Urinary bladder (tissue), 4 donors: ENCODE measurements around the gene PLCL2. TPM values are rescaled to one million over a fixed set of nuclear protein-coding genes. Genes with fewer than 3 reads are reported as not detected.

Experiments
- DNase-seq: peaks from one replicate; pipeline ENCODE4 v3.0.0-alpha.2; 2015; ENCODE audit errors: extremely low spot score
- H3K27ac ChIP-seq: one replicate; pipeline ENCODE4 v1.5.1; 2013; ENCODE audit warnings: low read depth, mild to moderate bottlenecking, moderate library complexity
- H3K36me3 ChIP-seq: one replicate; pipeline ENCODE4 v1.6.1; 2013; ENCODE audit warnings: mild to moderate bottlenecking, moderate library complexity; ENCODE audit not compliant: insufficient read depth
- H3K4me1 ChIP-seq: one replicate; pipeline ENCODE4 v1.6.1; 2013; ENCODE audit warnings: mild to moderate bottlenecking, moderate library complexity; ENCODE audit not compliant: insufficient read depth
- H3K4me3 ChIP-seq: one replicate; pipeline ENCODE4 v1.5.1; 2013; ENCODE audit warnings: low read depth, low read length
- WGBS: extraction: QIAGEN DNeasy Blood & Tissue Kit; methylation state at CpG from one replicate; pipeline ENCODE4 v1.1.7; 2013; 5-methylcytosine and 5-hydroxymethylcytosine counted together
- polyA plus RNA-seq: library from polyadenylated mRNA; stranded (reverse); fragments of 200-250 nt; gene quantifications from one replicate; pipeline ENCODE4 v1.2.3, GENCODE V29; 2013
- total RNA-seq: library from RNA; depleted of rRNA; stranded (reverse); fragments of >200 nt; gene quantifications from one replicate; pipeline ENCODE4 v1.2.3, GENCODE V29; 2014
- donor health status: healthy with polysubstance abuse.
- donor health status: healthy.

Gene PLCL2
- total and polyA plus RNA-seq, 2 donors = 2.7 to 23.0 TPM

DNA sequence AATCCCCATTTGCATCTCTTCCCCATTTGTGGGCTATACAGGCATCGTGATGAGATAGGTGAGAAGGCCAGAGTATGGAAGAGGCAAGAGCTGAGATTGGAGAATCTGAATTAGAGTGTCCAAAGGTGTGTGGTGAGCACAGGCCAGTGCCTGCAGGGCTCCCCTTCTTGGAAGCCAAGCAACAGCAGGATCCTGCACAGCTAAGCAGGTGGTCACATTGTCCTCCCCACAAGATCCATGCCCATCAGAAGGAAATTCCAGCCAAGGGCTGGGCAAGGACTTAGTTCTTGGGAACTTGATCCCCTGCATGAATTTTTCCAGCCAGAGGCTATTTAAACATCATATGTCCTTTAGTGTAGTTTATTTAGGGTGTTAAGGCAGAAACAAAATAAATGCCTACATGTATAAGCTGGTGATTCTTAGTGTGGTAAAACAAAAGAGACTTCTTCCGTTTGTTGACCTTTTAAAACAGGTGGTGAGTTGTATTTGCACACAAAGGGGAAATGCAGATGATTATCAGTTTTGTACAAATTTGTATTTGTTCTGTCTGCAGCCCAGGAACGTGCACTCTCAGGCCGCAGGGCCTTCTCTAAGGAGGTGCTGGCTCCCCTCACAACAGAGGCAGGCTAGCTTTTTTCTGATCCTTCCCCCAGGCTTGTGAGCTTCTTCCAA is 110.2 kb downstream of the PLCL2 start:
- H3K4me1 ChIP-seq = no peaks in the 10 kb centered on the region
- no peak overlapping the region for H3K4me3 ChIP-seq
- no peak overlapping the region for H3K27ac ChIP-seq
- H3K36me3 ChIP-seq = no peaks in the 10 kb centered on the region
- no peak for DNase-seq
- 78% methylated on average over 4 of the region's 4 CpGs for WGBS

DNA sequence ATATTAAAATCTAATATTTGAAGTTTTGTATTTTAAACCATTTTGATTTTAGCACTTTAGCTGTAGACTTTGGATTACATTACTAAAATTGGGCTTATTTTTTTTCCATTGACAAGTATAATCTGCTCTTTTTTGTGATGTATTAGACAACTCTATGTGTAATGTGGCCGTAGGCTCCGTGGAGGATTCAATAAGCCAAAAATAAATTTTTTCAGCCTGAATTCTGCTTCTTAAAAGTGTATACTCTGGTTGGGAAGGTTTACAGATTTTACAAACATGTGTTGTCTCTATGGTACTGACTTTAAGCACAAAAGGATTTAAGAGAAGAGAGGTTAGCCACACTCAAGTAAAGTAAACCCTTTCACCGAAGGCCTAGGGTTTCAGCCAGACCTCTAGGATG is 110.8 kb downstream of the PLCL2 start:
- Histone ChIP-seq H3K4me1 (no peaks in the 10 kb centered on the region), H3K36me3 (no peaks in the 10 kb centered on the region), H3K27ac (no peak overlapping the region), H3K4me3 (no peak overlapping the region)
- DNase-seq = no peak
- WGBS = 94% methylated on average over 3 of the region's 3 CpGs

DNA sequence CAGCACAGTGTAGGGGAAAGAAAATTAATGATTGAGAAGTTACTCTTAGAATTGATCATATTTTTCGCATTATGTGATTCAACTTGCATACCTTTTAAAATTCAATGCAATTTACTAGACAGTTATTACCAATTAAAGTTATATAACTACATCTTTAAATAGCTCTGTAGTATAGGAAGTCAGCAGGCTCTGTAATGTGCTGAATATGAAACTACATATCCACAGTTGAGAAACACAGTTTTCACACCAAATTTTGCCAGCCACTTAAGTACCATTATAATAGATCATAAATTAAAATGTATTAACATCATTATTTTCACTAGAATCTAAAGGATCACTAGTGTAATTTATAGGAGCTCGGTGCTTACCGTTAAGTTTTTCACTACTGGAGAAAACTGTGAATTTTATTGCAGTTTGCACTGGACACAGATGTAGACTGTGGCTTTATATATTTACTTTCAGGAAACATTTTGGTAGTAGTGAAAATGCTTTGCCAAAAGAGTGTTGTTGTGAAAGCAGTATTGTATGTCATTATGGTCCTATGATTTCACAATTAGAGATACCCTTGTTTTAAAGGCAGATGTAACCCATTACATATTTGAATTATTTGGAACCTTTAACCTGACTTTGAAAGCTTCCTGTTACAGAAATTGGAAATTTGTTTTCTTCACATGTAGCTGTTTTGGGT is 113.6 kb downstream of the PLCL2 start:
- Histone ChIP-seq H3K27ac (no peak overlapping the region), H3K36me3 (no peaks in the 10 kb centered on the region), H3K4me1 (no peaks in the 10 kb centered on the region), H3K4me3 (no peak overlapping the region)
- WGBS = 61% methylated on average over 3 of the region's 3 CpGs
- no peak for DNase-seq

DNA sequence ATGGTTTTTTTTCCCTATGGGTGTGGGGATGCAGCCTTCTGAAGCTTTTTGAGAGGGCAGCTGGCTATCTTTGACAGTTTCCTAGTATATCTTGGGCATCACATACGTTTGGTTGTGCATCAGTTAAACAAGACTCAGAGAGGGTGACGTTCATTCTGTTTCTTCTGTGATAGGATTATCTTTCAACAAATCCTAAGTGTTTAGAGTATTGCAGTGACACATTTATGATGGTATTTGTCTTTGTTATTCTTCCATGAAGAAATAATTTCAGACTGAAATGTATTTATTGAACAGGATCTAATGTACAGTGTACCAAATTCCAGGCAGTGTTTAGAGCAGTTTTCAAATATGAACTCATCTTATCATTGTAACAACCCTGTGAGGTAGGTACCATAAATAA is 114.4 kb downstream of the PLCL2 start:
- H3K36me3 ChIP-seq = no peaks in the 10 kb centered on the region
- no peak overlapping the region for H3K27ac ChIP-seq
- WGBS = 37% methylated on average over 2 of the region's 2 CpGs
- no peaks in the 10 kb centered on the region for H3K4me1 ChIP-seq
- H3K4me3 ChIP-seq = no peak overlapping the region
- no peak for DNase-seq

DNA sequence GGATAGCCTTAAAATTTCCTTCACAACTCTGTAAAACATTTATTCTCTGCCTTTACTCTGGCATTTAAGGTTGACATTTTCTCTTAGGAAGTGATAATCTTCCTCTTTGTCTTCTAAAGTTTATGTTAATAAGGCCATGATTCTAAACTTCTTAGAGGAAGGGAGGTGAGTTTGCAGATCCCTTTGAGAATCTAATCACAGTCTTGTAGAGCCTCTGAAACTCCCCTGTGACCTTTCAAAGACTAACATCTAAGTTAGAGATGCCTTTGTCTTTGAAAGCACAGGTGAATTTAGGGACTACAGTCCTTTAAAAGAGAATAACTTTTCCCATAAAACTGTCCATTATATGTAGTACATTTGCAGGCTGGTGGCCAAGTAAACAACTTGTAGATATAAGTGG is 115.1 kb downstream of the PLCL2 start:
- no peak for DNase-seq

DNA sequence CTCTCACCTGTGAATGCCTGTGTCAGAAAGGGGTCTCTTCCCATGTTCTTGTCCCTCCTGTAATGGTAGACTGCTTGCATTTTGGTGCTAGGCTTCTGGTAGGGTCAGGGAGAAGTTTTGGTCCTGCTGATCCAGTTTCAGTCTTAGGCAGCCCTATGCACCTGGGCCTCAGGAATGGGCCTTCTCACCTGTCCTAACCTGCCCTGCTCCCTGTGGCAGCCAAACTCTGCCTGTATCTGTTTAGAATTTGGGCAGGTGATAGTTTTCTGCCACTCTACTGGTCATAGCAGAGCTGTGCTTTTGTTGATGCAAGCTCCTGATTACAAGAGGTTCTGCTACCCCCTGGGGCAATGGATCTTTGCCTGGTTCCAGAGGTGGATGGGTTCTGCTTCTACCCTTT is 118.7 kb downstream of the PLCL2 start:
- Histone ChIP-seq H3K4me3 (no peak overlapping the region), H3K36me3 (no peaks in the 10 kb centered on the region), H3K27ac (no peak overlapping the region), H3K4me1 (no peaks in the 10 kb centered on the region)
- no peak for DNase-seq

More for the DNA sequence above, 115.1 kb downstream of the PLCL2 start:
- Histone ChIP-seq H3K4me3 (no peak overlapping the region), H3K4me1 (no peaks in the 10 kb centered on the region), H3K27ac (no peak overlapping the region), H3K36me3 (no peaks in the 10 kb centered on the region)

DNA sequence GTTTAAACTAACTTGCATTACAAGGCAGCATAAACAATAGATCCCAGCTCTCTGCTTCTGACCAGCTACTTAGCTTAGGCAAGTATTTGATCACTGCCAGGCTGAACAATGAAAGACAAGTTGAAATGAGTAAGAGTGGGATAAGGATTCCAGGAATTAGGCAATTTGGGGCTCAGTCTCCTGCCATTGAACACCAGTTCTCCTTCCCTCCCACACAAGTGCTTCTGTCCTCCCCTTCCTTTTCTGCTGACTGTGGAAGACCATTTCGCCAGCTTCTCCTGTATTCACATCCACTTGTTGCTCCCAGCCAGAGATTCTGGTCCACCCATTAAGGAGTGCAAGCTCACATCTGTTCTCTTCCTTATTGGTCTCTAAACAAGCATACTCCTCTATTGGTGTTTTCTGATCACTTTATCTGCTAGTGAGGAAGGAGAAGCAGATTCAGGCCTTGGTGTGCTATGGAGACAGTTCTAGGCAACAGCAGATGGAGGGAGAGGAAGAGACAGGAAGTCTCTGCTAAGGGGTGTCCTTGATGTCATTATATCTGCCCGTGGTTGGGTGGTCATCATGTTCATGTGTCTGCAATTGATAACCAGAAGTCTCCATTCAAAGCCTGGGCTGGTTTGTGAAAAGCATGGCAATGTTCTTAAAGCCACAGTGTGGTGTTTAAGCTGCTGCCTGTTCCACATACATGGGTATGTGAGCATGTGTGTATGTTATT is 121.5 kb downstream of the PLCL2 start:
- H3K4me1 ChIP-seq = no peaks in the 10 kb centered on the region
- H3K36me3 ChIP-seq = no peaks in the 10 kb centered on the region
- no peak overlapping the region for H3K27ac ChIP-seq
- DNase-seq = no peak
- H3K4me3 ChIP-seq = no peak overlapping the region
- WGBS = 54% methylated on average over 2 of the region's 2 CpGs

DNA sequence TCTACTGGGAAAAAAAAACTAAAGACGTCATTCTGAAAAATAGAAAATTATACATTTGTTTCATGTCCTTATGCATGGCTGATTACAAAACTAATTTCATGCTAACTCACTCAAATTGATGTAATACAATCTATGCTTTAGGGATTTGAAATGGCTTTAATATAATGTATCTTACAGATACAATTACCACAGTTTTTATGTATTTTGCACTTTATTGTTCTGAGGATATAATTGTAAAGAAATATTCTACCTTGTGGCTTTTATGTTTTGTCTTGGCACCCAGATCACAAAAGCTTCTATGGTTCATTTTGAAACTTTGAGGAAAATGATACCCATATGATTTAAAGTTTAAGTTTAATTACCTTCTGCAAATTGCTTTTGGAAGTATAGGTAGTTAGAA is 122.5 kb downstream of the PLCL2 start:
- 91% methylated on average over 1 of the region's 1 CpG for WGBS

DNA sequence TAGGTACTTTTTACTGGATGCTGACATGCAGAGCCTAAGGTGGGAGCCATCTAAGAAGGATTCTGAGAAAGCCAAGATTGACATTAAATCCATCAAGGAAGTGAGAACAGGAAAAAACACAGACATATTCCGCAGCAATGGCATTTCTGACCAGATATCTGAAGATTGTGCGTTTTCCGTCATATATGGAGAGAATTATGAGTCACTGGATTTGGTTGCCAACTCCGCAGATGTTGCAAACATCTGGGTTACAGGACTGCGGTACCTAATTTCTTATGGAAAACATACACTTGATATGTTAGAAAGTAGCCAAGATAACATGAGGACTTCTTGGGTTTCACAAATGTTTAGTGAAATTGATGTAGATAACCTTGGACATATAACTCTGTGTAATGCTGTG is 125.1 kb downstream of the PLCL2 start:
- no peaks in the 10 kb centered on the region for H3K36me3 ChIP-seq
- WGBS = 88% methylated on average over 5 of the region's 5 CpGs
- no peak overlapping the region for H3K4me3 ChIP-seq
- no peaks in the 10 kb centered on the region for H3K4me1 ChIP-seq
- no peak for DNase-seq
- no peak overlapping the region for H3K27ac ChIP-seq

More for the DNA sequence above, 122.5 kb downstream of the PLCL2 start:
- no peak for DNase-seq
- Histone ChIP-seq H3K27ac (no peak overlapping the region), H3K4me3 (no peak overlapping the region), H3K4me1 (no peaks in the 10 kb centered on the region), H3K36me3 (no peaks in the 10 kb centered on the region)

DNA sequence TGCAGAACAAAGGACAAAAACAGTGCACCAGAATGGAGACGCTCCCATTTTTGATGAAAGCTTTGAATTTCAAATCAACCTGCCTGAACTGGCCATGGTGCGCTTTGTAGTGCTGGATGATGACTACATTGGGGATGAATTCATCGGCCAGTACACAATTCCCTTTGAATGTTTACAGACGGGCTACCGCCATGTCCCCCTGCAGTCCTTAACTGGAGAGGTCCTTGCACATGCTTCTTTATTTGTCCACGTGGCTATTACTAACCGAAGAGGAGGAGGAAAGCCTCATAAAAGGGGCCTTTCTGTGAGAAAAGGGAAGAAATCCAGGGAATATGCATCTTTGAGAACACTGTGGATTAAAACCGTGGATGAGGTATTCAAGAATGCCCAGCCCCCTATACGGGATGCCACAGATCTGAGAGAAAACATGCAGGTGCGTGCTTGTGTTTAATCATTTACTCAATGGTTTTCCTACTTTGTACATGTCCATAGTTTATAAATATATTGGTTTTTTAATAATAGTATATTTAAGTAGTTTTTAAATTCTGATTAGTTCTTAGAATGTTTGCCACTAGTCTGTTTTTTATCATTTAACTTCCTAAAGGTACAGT is 127.1 kb downstream of the PLCL2 start:
- Histone ChIP-seq H3K36me3 (no peaks in the 10 kb centered on the region), H3K4me1 (no peaks in the 10 kb centered on the region), H3K4me3 (no peak overlapping the region), H3K27ac (no peak overlapping the region)
- 84% methylated on average over 10 of the region's 10 CpGs for WGBS
- DNase-seq = no peak

DNA sequence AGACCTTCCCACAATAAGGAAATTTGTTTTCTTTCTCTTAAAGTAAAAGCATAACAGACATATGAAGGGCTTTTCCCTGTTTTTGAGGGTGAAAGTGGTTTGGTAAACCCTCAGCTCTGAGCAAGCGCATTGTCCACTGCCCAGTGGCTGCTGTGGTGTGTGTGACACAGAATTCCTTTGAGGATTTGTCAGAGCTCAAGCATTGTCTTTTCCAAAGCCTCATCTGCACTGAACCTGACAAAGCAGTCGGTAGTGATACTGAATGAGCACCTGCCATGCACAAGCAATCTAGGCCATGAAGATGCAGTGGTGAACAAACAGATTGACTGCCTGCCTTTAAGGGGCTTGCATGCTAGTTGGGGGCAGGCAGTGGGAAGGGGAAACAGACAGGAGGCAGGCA is 128.3 kb downstream of the PLCL2 start:
- no peak overlapping the region for H3K4me3 ChIP-seq
- no peaks in the 10 kb centered on the region for H3K4me1 ChIP-seq
- H3K27ac ChIP-seq = no peak overlapping the region
- no peak for DNase-seq
- H3K36me3 ChIP-seq = no peaks in the 10 kb centered on the region
- 91% methylated on average over 2 of the region's 2 CpGs for WGBS

DNA sequence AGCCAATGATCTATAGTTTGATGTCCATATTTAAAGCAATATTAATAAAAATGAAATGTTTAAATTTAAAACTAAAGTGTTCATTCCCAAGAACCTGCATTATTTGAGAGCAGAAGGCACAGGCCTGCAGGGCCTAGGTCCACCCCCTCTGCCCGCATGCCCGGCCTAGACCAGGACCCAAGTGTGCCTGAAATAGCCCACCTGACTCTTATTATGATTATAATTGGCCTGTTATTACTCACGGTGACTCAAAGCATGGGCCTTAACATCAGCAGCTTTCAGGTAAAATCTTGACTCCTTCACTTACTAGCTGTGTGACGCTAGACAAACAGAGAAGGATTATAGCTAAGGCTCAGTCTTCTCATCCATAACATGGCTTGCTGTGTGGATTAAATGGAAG is 128.8 kb downstream of the PLCL2 start:
- no peak overlapping the region for H3K27ac ChIP-seq
- no peaks in the 10 kb centered on the region for H3K36me3 ChIP-seq
- H3K4me3 ChIP-seq = no peak overlapping the region
- no peaks in the 10 kb centered on the region for H3K4me1 ChIP-seq
- 85% methylated on average over 4 of the region's 4 CpGs for WGBS
- no peak for DNase-seq

DNA sequence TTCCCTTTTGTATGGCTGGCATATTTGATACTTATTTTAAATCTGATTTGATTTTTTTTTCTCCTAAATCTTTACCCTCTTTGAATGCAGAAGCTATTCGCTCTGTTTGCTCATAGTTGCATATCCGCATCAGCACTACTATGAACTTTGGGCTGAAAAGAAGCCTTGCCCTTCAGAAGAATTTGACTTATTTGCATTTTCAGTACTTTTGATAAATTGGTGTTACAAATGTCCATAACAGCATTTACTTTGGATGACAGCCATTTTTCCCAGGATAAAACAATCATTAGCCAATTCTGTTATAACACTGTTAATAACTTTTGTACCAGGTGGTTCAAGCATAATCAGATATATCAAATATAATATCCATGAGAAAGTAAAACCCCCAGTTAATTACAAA is 129.5 kb downstream of the PLCL2 start:
- Histone ChIP-seq H3K4me1 (no peaks in the 10 kb centered on the region), H3K27ac (no peak overlapping the region), H3K36me3 (no peaks in the 10 kb centered on the region), H3K4me3 (no peak overlapping the region)
- DNase-seq = no peak
- 89% methylated on average over 2 of the region's 2 CpGs for WGBS

DNA sequence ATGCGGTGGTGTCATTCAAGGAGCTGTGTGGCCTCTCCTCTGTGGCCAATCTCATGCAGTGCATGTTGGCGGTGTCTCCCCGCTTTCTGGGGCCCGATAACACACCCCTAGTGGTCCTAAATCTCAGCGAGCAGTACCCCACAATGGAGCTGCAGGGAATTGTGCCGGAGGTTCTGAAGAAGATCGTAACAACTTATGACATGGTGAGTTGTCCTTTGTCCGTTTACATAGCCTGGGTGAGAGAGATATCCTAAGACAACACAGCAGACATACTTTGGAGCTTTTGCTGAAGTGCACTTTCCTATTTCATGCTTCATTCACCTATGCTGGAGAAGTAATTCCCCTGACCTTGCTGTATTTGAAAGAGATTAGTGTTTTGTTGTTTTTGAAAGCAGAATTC is 130.0 kb downstream of the PLCL2 start:
- Histone ChIP-seq H3K36me3 (no peaks in the 10 kb centered on the region), H3K27ac (no peak overlapping the region), H3K4me1 (no peaks in the 10 kb centered on the region), H3K4me3 (no peak overlapping the region)
- WGBS = 83% methylated on average over 8 of the region's 8 CpGs
- DNase-seq = no peak
